HepG2 (cell line): ENCODE measurements around the gene DDX46. TPM values are rescaled to one million over a fixed set of nuclear protein-coding genes. Genes with fewer than 3 reads are reported as not detected.

Experiments used
- ATF7-NPFF ChIP-seq: sonication (generic); formaldehyde crosslinking; IDR thresholded peaks from 2 replicates; pipeline ENCODE4 v1.8.1; 2023; ENCODE audit warnings: mild to moderate bottlenecking, low read depth, missing genetic modification reagents, moderate library complexity
- DR1 ChIP-seq: sonication (generic); formaldehyde crosslinking; IDR thresholded peaks from 2 replicates; pipeline ENCODE4 v1.8.0; 2021; ENCODE audit warnings: mild to moderate bottlenecking, missing genetic modification reagents, inconsistent platforms
- EHMT2 ChIP-seq: fragments of 200-600 bp; sonication (generic); IDR thresholded peaks from 2 replicates; pipeline ENCODE4 v1.7.0; 2017; ENCODE audit warnings: antibody characterized with exemption, low read depth, low read length, borderline replicate concordance
- FOXK1 ChIP-seq: sonication (generic); formaldehyde crosslinking; IDR thresholded peaks from 2 replicates; pipeline ENCODE4 v1.4.0; 2020; ENCODE audit warnings: low read depth, missing genetic modification reagents, borderline replicate concordance
- GMEB1 ChIP-seq: sonication (generic); formaldehyde crosslinking; IDR thresholded peaks from 2 replicates; pipeline ENCODE4 v1.5.1; 2020; ENCODE audit warnings: missing genetic modification reagents, mild to moderate bottlenecking, borderline replicate concordance
- HNF4G ChIP-seq, 2 experiments: sonication (generic) in 1 of 2; formaldehyde crosslinking in 1 of 2; IDR thresholded peaks; 2 replicates each; pipeline versions ENCODE4 v1.4.0 to v1.6.1; 2011 to 2020; ENCODE audit warnings: borderline replicate concordance in 2 of 2, low read depth in 2 of 2, mild to moderate bottlenecking in 2 of 2, low read length in 1 of 2, missing genetic modification reagents in 1 of 2, moderate library complexity in 1 of 2
- KAT8 ChIP-seq: IDR thresholded peaks from 2 replicates; pipeline ENCODE4 v1.6.1; 2016; ENCODE audit warnings: missing genetic modification reagents, missing compliant biosample characterization
- KLF9 ChIP-seq: IDR thresholded peaks from 2 replicates; pipeline ENCODE4 v1.6.1; 2016; ENCODE audit warnings: low read depth
- MED13 ChIP-seq: sonication (generic); formaldehyde crosslinking; IDR thresholded peaks from 2 replicates; pipeline ENCODE4 v1.5.0; 2020; ENCODE audit warnings: missing genetic modification reagents
- MEIS1 ChIP-seq: sonication (generic); formaldehyde crosslinking; IDR thresholded peaks from 2 replicates; pipeline ENCODE4 v1.9.0; 2021; ENCODE audit warnings: mild to moderate bottlenecking, missing genetic modification reagents, moderate library complexity, borderline replicate concordance
- MIER3 ChIP-seq: IDR thresholded peaks from 2 replicates; pipeline ENCODE4 v1.6.1; 2016; ENCODE audit warnings: missing compliant biosample characterization, borderline replicate concordance
- MTA3 ChIP-seq: sonication (generic); formaldehyde crosslinking; IDR thresholded peaks from 2 replicates; pipeline ENCODE4 v1.4.0; 2020; ENCODE audit warnings: missing genetic modification reagents
- MTERF4 ChIP-seq: sonication (generic); formaldehyde crosslinking; IDR thresholded peaks from 2 replicates; pipeline ENCODE4 v1.8.0; 2023; ENCODE audit warnings: mild to moderate bottlenecking, missing genetic modification reagents
- MZF1 ChIP-seq: sonication (generic); formaldehyde crosslinking; IDR thresholded peaks from 2 replicates; pipeline ENCODE4 v1.8.1; 2023; ENCODE audit warnings: mild to moderate bottlenecking, missing genetic modification reagents, borderline replicate concordance
- NBN ChIP-seq: fragments of 450-650 bp; conservative IDR thresholded peaks from 2 replicates; pipeline ENCODE4 v1.6.1; 2017
- PBX2 ChIP-seq: IDR thresholded peaks from 2 replicates; pipeline ENCODE4 v1.6.1; 2016; ENCODE audit warnings: control low read depth
- RFXANK ChIP-seq: IDR thresholded peaks from 2 replicates; pipeline ENCODE4 v1.6.1; 2016
- SALL2 ChIP-seq: sonication (generic); formaldehyde crosslinking; IDR thresholded peaks from 2 replicates; pipeline ENCODE4 v1.8.1; 2023; ENCODE audit warnings: mild to moderate bottlenecking, missing genetic modification reagents, inconsistent platforms
- SIX1 ChIP-seq: sonication (generic); formaldehyde crosslinking; IDR thresholded peaks from 2 replicates; pipeline ENCODE4 v1.4.0; 2020; ENCODE audit warnings: missing genetic modification reagents, borderline replicate concordance
- TBL1XR1 ChIP-seq: fragments of 150-350 bp; IDR thresholded peaks from 2 replicates; pipeline ENCODE4 v1.6.1; 2014; ENCODE audit warnings: borderline replicate concordance, low read length; ENCODE audit not compliant: partially characterized antibody
- TBP ChIP-seq: sonication (generic); formaldehyde crosslinking; IDR thresholded peaks from 2 replicates; pipeline ENCODE4 v1.5.0; 2020; ENCODE audit warnings: missing genetic modification reagents
- THAP11 ChIP-seq: IDR thresholded peaks from 2 replicates; pipeline ENCODE4 v1.6.1; 2016; ENCODE audit warnings: missing biosample characterization, missing genetic modification reagents
- TP53 ChIP-seq: sonication (generic); formaldehyde crosslinking; conservative IDR thresholded peaks from 2 replicates; pipeline ENCODE4 v1.4.0; 2020; ENCODE audit warnings: missing genetic modification reagents
- ZNF296 ChIP-seq: sonication (generic); formaldehyde crosslinking; conservative IDR thresholded peaks from 2 replicates; pipeline ENCODE4 v1.5.0; 2020; ENCODE audit warnings: mild to moderate bottlenecking, missing genetic modification reagents
- ZNF883 ChIP-seq: sonication (generic); formaldehyde crosslinking; IDR thresholded peaks from 2 replicates; pipeline ENCODE4 v1.5.1; 2020; ENCODE audit warnings: mild to moderate bottlenecking, missing genetic modification reagents; ENCODE audit errors: not compliant biosample characterization
- ZSCAN31 ChIP-seq: sonication (generic); formaldehyde crosslinking; IDR thresholded peaks from 2 replicates; pipeline ENCODE4 v1.5.0; 2020; ENCODE audit warnings: low read depth, mild to moderate bottlenecking, missing genetic modification reagents
- polyA plus RNA-seq, 8 experiments: library from polyadenylated mRNA; depleted of rRNA in 3 of 8; stranded (reverse) in 7 of 8; unstranded in 1 of 8; fragments of >200 nt; fragmentation: Illumina TruSeq in 4 of 8; extraction: Trizol in 4 of 8; gene quantifications; 2 replicates each; pipeline versions ENCODE4 v1.2.1 to v1.2.3, GENCODE V29; 2011 to 2016; ENCODE audit warnings: low read depth in 4 of 8, missing spikeins in 1 of 8, mixed read lengths in 1 of 8; ENCODE audit not compliant: insufficient read depth in 1 of 8
- total RNA-seq, 5 experiments: library from RNA; depleted of rRNA; stranded (reverse); fragments of >200 nt; fragmentation: Illumina TruSeq; extraction: Trizol; gene quantifications; 2 replicates each; pipeline ENCODE4 v1.2.3, GENCODE V29; 2016; ENCODE audit warnings: low read depth in 1 of 5

The DDX46 gene
- total and polyA plus RNA-seq, 2 of the 13 experiments (the other 11 are each of a cell fraction or from before 2014, with no cell fraction given): 27.3 to 59.3 TPM

- TF ChIP-seq KAT8: peak; percentile 93
- TF ChIP-seq TBP (CRISPR knock-in tag): no peak
- no peak for TF ChIP-seq NBN
- TF ChIP-seq MED13: no peak; the same call in 1 of the 2 replicates
- TF ChIP-seq ZSCAN31: peak; percentile 90
- peak; percentile 85; the same call in 1 of the 2 replicates for TF ChIP-seq DR1 (CRISPR knock-in tag)
- no peak for TF ChIP-seq MZF1 (CRISPR knock-in tag)
- peak; percentile 75 for TF ChIP-seq FOXK1 (CRISPR knock-in tag)
- TF ChIP-seq ZNF296 (CRISPR knock-in tag): peak; percentile 46; the same call in 1 of the 2 replicates
- no peak for TF ChIP-seq TBL1XR1
- TF ChIP-seq SIX1 (CRISPR knock-in tag): 0 out of 2 replicates have a peak, but pooled peaks have one; percentile 53
- TF ChIP-seq MTERF4: peak; percentile 79; the same call in 1 of the 2 replicates
- no peak for TF ChIP-seq PBX2
- peak; percentile 92 for TF ChIP-seq THAP11 (CRISPR knock-in tag)
- 0 out of 2 replicates have a peak, but pooled peaks have one; percentile 51 for TF ChIP-seq MEIS1 (CRISPR knock-in tag)
- TF ChIP-seq GMEB1 (CRISPR knock-in tag): peak; percentile 98
- 0 out of 2 replicates have a peak, but pooled peaks have one; percentile 56 for TF ChIP-seq KLF9 (CRISPR knock-in tag)
- no peak for TF ChIP-seq HNF4G (IDR thresholded peaks at IDR 0.05; ENCODE audit: borderline replicate concordance, low read depth, low read length)
- peak; percentile 75; the same call in 1 of the 2 replicates for TF ChIP-seq HNF4G (CRISPR knock-in tag; IDR thresholded peaks at IDR 0.05; ENCODE audit: borderline replicate concordance, low read depth)
- no peak; the same call in 1 of the 2 replicates for TF ChIP-seq EHMT2
- TF ChIP-seq MIER3: peak; percentile 92
- TF ChIP-seq ZNF883 (CRISPR knock-in tag): peak; percentile 86
- TF ChIP-seq ATF7-NPFF (CRISPR knock-in tag): peak; percentile 76
- no peak for TF ChIP-seq RFXANK
- TF ChIP-seq TP53: no peak
- TF ChIP-seq MTA3 (CRISPR knock-in tag): no peak
- TF ChIP-seq SALL2: 0 out of 2 replicates have a peak, but pooled peaks have one; percentile 20
Measured at GRCh38 chr5:134738133-134738962, 20.2 kb upstream of the DDX46 start, which contains the start of gene CAMLG (continued).
